ENCODE results near the gene DLG2.

DLG2 gene

GRCh38 chr11:83510530-83511460 is 2116.3 kb downstream of the DLG2 start:
- DNase-seq (ENCODE audit: extremely low read depth, low read depth) = no peak
- TF ChIP-seq CTCF (IDR thresholded peaks at IDR 0.05; ENCODE audit: low read depth, low read length) = no peak

GRCh38 chr11:83508804-83509203 is 2118.3 kb downstream of the DLG2 start:
- TF ChIP-seq CTCF (IDR thresholded peaks at IDR 0.05; ENCODE audit: low read depth, low read length) = no peak
- DNase-seq (ENCODE audit: extremely low read depth, low read depth) = no peak

GRCh38 chr11:83502041-83502440 is 2125.1 kb downstream of the DLG2 start:
- no peak for TF ChIP-seq CTCF (IDR thresholded peaks at IDR 0.05; ENCODE audit: low read depth, low read length)

GRCh38 chr11:83493917-83494316 is 2133.2 kb downstream of the DLG2 start:
- no peak for DNase-seq (ENCODE audit: extremely low read depth, low read depth)
- TF ChIP-seq CTCF (IDR thresholded peaks at IDR 0.05; ENCODE audit: low read depth, low read length) = no peak

More at GRCh38 chr11:83502041-83502440, 2125.1 kb downstream of the DLG2 start:
- no peak for DNase-seq (ENCODE audit: extremely low read depth, low read depth)

- DNase-seq (ENCODE audit: extremely low read depth, low read depth) = no peak
- TF ChIP-seq CTCF (IDR thresholded peaks at IDR 0.05; ENCODE audit: low read depth, low read length) = no peak
These were observed 2134.1 kb downstream of the DLG2 start for GRCh38 chr11:83493034-83493433.

GRCh38 chr11:83483808-83484207 is 2143.3 kb downstream of the DLG2 start:
- no peak for TF ChIP-seq CTCF (IDR thresholded peaks at IDR 0.05; ENCODE audit: low read depth, low read length)
- DNase-seq (ENCODE audit: extremely low read depth, low read depth) = no peak

GRCh38 chr11:83480811-83481210 is 2146.3 kb downstream of the DLG2 start:
- TF ChIP-seq CTCF (IDR thresholded peaks at IDR 0.05; ENCODE audit: low read depth, low read length) = no peak
- no peak for DNase-seq (ENCODE audit: extremely low read depth, low read depth)
